Spleen (tissue), 7 donors: Measurements from ENCODE around the gene USH1G.
"Not testable (repeated sequence)": the region's sequence is repeated elsewhere in the genome, so short reads cannot be mapped to it uniquely, and the experiment has no call there.

Source experiments
- POLR2A ChIP-seq, 3 donors: fragments of 450-650 bp; IDR thresholded peaks; one replicate each; pipeline ENCODE4 v1.5.1; 2017; ENCODE audit warnings: antibody characterized with exemption in 3 of 3, mild to moderate bottlenecking in 1 of 3
- POLR2AphosphoS5 ChIP-seq, 3 donors: sonication (generic); formaldehyde crosslinking; IDR thresholded peaks; one replicate each; pipeline ENCODE4 v1.5.1; 2017; ENCODE audit warnings: antibody characterized with exemption in 3 of 3
- TF ChIP-seq, protein P1 (sequence below), 11 experiments: fragments of 200-600 bp in 7 of 11; fragments of 450-650 bp in 4 of 11; sonication (generic) in 4 of 11; IDR thresholded peaks in 8 of 11; conservative IDR thresholded peaks in 3 of 11; 1 replicate in 7 of 11; 2 replicates in 4 of 11; pipeline versions ENCODE4 v1.4.0 to v1.8.0; 2016 to 2021; ENCODE audit warnings: antibody characterized with exemption in 11 of 11, inconsistent platforms in 4 of 11, mild to moderate bottlenecking in 1 of 11
- donor health status: DM: no; HTN: no; CAD: no; lungs with moderate emphysema.
- donor health status: DM: no; HTN: no; CAD: no.
- donor health status: DM: no; HTN: no; CAD: no.

- not testable (repeated sequence) for TF ChIP-seq POLR2A, POLR2AphosphoS5 (IDR thresholded peaks at IDR 0.05)
- TF ChIP-seq, protein P1, sequence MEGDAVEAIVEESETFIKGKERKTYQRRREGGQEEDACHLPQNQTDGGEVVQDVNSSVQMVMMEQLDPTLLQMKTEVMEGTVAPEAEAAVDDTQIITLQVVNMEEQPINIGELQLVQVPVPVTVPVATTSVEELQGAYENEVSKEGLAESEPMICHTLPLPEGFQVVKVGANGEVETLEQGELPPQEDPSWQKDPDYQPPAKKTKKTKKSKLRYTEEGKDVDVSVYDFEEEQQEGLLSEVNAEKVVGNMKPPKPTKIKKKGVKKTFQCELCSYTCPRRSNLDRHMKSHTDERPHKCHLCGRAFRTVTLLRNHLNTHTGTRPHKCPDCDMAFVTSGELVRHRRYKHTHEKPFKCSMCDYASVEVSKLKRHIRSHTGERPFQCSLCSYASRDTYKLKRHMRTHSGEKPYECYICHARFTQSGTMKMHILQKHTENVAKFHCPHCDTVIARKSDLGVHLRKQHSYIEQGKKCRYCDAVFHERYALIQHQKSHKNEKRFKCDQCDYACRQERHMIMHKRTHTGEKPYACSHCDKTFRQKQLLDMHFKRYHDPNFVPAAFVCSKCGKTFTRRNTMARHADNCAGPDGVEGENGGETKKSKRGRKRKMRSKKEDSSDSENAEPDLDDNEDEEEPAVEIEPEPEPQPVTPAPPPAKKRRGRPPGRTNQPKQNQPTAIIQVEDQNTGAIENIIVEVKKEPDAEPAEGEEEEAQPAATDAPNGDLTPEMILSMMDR (IDR thresholded peaks at IDR 0.05 in 8 of 11, conservative IDR thresholded peaks at IDR 0.05 in 3 of 11): not testable (repeated sequence)
These were observed 11.6 kb downstream of the USH1G start for GRCh38 chr17:74911423-74911822.
